HG02970 (cell line): Measurements from ENCODE around the gene COX7B2.

ENCODE experiments used
- ATAC-seq: cut with Tn5 transposase; IDR thresholded peaks from one replicate; pipeline ENCODE4 v1.9.1; 2021; ENCODE audit warnings: mild to moderate bottlenecking, moderate library complexity, moderate number of reproducible peaks; ENCODE audit not compliant: unreplicated experiment, low FRiP score

COX7B2 gene

GRCh38 chr4:46909078-46909477, at the start of gene COX7B2:
COX7B2 (minus strand) TSS chr4:46909245; CDS start chr4:46735192, 174,053 bp downstream.
- ATAC-seq, result no peak

GRCh38 chr4:46956451-46956850, 47.4 kb upstream of the COX7B2 start:
- ATAC-seq, result no peak

GRCh38 chr4:46955601-46956000, 46.6 kb upstream of the COX7B2 start:
- no peak for ATAC-seq

GRCh38 chr4:46954643-46955042, 45.6 kb upstream of the COX7B2 start:
- no peak for ATAC-seq

GRCh38 chr4:46953564-46953963, 44.5 kb upstream of the COX7B2 start:
- no peak for ATAC-seq

GRCh38 chr4:46952451-46952850, 43.4 kb upstream of the COX7B2 start:
- ATAC-seq, result no peak

GRCh38 chr4:46950826-46951225, 41.8 kb upstream of the COX7B2 start:
- no peak for ATAC-seq

GRCh38 chr4:46949822-46950221, 40.8 kb upstream of the COX7B2 start:
- ATAC-seq, result no peak

- ATAC-seq, result no peak
These were observed 38.5 kb upstream of the COX7B2 start for GRCh38 chr4:46947541-46947940.

- no peak for ATAC-seq
These were observed 38.0 kb upstream of the COX7B2 start for GRCh38 chr4:46946919-46947536.

- no peak for ATAC-seq
These were observed 36.0 kb upstream of the COX7B2 start for GRCh38 chr4:46945062-46945461.

GRCh38 chr4:46944345-46944744, 35.3 kb upstream of the COX7B2 start:
- no peak for ATAC-seq

GRCh38 chr4:46937493-46937892, 28.4 kb upstream of the COX7B2 start:
- no peak for ATAC-seq

- ATAC-seq, result no peak
These were observed 25.7 kb upstream of the COX7B2 start for GRCh38 chr4:46934726-46935125.

GRCh38 chr4:46933686-46934085, 24.6 kb upstream of the COX7B2 start:
- ATAC-seq, result no peak

GRCh38 chr4:46931981-46932380, 22.9 kb upstream of the COX7B2 start:
- ATAC-seq, result peak; percentile 74

- no peak for ATAC-seq
These were observed 21.8 kb upstream of the COX7B2 start for GRCh38 chr4:46930891-46931290.

GRCh38 chr4:46927201-46927600, 18.2 kb upstream of the COX7B2 start:
- no peak for ATAC-seq

- ATAC-seq, result no peak
These were observed 15.9 kb upstream of the COX7B2 start for GRCh38 chr4:46924789-46925529.

- no peak for ATAC-seq
These were observed 13.2 kb upstream of the COX7B2 start for GRCh38 chr4:46922205-46922604.

GRCh38 chr4:46908148-46908547, 897 bp downstream of the COX7B2 start:
- no peak for ATAC-seq

GRCh38 chr4:46900082-46900481, 9.0 kb downstream of the COX7B2 start:
- ATAC-seq, result no peak
